Stimulated activated naive B cell treated with anti-CD40 and anti-IgM and Interleukin-4, amounts not matched to agents 10 μg/mL and 1 μg/mL and 100 μg/mL, for 72 hours (primary cell): ENCODE measurements around the gene FOLR2.

Source experiments
- ATAC-seq, 2 donors: fragments of 150-1000 bp; cut with Tn5 transposase; replicated peaks; 2 replicates each; pipeline ENCODE4 v1.10.0; 2021; ENCODE audit warnings: moderate library complexity in 1 of 2
- DNase-seq: peaks from one replicate; pipeline ENCODE4 v3.0.0; 2021
- H3K27ac Mint-ChIP-seq: one replicate; pipeline ENCODE4 v1.8.0; 2022; ENCODE audit warnings: mild to moderate bottlenecking, mixed read lengths
- H3K27me3 Mint-ChIP-seq, 2 donors: one replicate each; pipeline ENCODE4 v1.8.0; 2022; ENCODE audit warnings: mixed read lengths in 2 of 2
- H3K36me3 Mint-ChIP-seq, 2 donors: one replicate each; pipeline ENCODE4 v1.8.0; 2022; ENCODE audit warnings: mixed read lengths in 2 of 2, mild to moderate bottlenecking in 1 of 2
- H3K4me1 Mint-ChIP-seq, 2 donors: one replicate each; pipeline ENCODE4 v1.8.0; 2022; ENCODE audit warnings: mixed read lengths in 2 of 2, mild to moderate bottlenecking in 1 of 2
- H3K4me3 Mint-ChIP-seq, 2 donors: one replicate each; pipeline ENCODE4 v1.8.0; 2022; ENCODE audit warnings: mild to moderate bottlenecking in 2 of 2, mixed read lengths in 2 of 2, moderate library complexity in 1 of 2
- H3K9me3 Mint-ChIP-seq, 2 donors: one replicate each; pipeline ENCODE4 v1.8.0; 2022; ENCODE audit warnings: mixed read lengths in 2 of 2, mild to moderate bottlenecking in 1 of 2

FOLR2 gene

GRCh38 chr11:72238492-72239312 lies 22.1 kb downstream of the FOLR2 start:
- DNase-seq = no peak
- peaks cover 31 to 33% of the 10 kb centered on the region in 2 donors for H3K36me3 Mint-ChIP-seq
- no peak overlapping the region for H3K27ac Mint-ChIP-seq
- ATAC-seq = no peak
- peaks cover 30 to 53% of the 10 kb centered on the region in 2 donors for H3K4me1 Mint-ChIP-seq
- H3K27me3 Mint-ChIP-seq = peaks cover 41 to 45% of the 10 kb centered on the region in 2 donors
- no peaks in the 10 kb centered on the region for H3K9me3 Mint-ChIP-seq
- peak overlapping the region in 1 of 2 donors; percentile 8 for H3K4me3 Mint-ChIP-seq

GRCh38 chr11:72239313-72239848 lies 22.8 kb downstream of the FOLR2 start:
- Mint-ChIP-seq H3K27ac (no peak overlapping the region), H3K36me3 (peaks cover 26 to 27% of the 10 kb centered on the region in 2 donors), H3K9me3 (no peaks in the 10 kb centered on the region), H3K27me3 (peaks cover 42 to 45% of the 10 kb centered on the region in 2 donors), H3K4me1 (peaks cover 24 to 46% of the 10 kb centered on the region in 2 donors), H3K4me3 (peak overlapping the region; percentile 81 to 83)
- DNase-seq (no peak), ATAC-seq (peak; percentile 25 to 46)

- H3K27me3 Mint-ChIP-seq = peaks cover 45 to 48% of the 10 kb centered on the region in 2 donors
- ATAC-seq (peak; percentile 23 to 35), DNase-seq (no peak)
- no peaks in the 10 kb centered on the region for H3K9me3 Mint-ChIP-seq
- H3K4me1 Mint-ChIP-seq = peaks cover 23 to 40% of the 10 kb centered on the region in 2 donors
- peaks cover 21% of the 10 kb centered on the region in 2 donors for H3K36me3 Mint-ChIP-seq
- peak overlapping the region; percentile 83 to 86 for H3K4me3 Mint-ChIP-seq
- H3K27ac Mint-ChIP-seq = peak overlapping the region; percentile 92
Observed at GRCh38 chr11:72239849-72240460, 23.4 kb downstream of the FOLR2 start.

DNA sequence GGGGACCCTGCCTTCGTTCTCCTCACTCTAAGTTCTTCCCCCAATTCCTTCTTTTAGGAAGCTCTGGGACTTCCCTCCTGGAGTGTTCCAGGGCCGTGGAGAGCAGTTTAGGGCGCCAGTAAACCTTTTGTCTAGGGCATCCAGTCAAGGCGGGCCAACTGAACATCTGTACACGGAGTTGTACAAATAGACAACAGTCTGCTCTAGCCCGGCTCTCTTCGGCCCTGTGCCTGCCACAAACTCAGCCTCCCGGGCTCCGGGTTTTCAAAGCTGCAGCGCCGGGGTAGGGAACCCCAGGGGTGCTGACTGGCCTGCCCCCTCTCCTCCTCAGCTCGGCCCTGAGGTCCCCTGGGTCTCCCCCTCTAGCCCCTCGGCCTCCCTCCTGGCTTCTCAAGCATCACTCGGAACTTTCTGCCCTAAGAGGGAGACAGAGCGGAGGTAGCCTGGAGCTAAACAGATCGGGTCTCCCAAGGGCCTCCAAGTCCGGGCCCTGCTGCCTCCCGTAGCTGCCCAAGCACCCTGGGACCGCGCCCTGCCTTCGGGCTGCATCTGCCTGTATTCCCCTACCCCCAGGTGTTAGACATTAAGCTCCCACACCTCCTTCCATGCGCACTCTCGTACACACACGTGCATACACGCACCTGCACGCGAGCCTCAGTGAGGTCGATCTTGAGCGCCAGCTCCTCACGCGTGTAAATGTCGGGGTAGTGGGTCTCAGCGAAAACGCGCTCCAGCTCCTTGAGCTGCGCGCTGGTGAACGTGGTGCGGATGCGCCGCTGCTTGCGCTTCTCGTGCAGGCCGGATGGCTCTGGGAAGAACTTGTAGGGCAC lies 24.1 kb downstream of the FOLR2 start:
- no peak for DNase-seq
- Mint-ChIP-seq H3K4me1 (peaks cover 22 to 34% of the 10 kb centered on the region in 2 donors), H3K27me3 (peaks cover 45 to 48% of the 10 kb centered on the region in 2 donors), H3K36me3 (peaks cover 17 to 21% of the 10 kb centered on the region in 2 donors), H3K9me3 (no peaks in the 10 kb centered on the region), H3K27ac (peak overlapping the region; percentile 92), H3K4me3 (peak overlapping the region; percentile 80 to 86)
- ATAC-seq = peak; percentile 44 to 47

GRCh38 chr11:72241291-72241781 lies 24.7 kb downstream of the FOLR2 start:
- H3K27ac Mint-ChIP-seq = no peak overlapping the region
- H3K36me3 Mint-ChIP-seq = peaks cover 17% of the 10 kb centered on the region in 2 donors
- DNase-seq = no peak
- no peak for ATAC-seq
- H3K9me3 Mint-ChIP-seq = no peaks in the 10 kb centered on the region
- peaks cover 45 to 48% of the 10 kb centered on the region in 2 donors for H3K27me3 Mint-ChIP-seq
- no peak overlapping the region for H3K4me3 Mint-ChIP-seq
- H3K4me1 Mint-ChIP-seq = peaks cover 22 to 34% of the 10 kb centered on the region in 2 donors

- no peak overlapping the region for H3K27ac Mint-ChIP-seq
- ATAC-seq (no peak), DNase-seq (no peak)
- peaks cover 13 to 14% of the 10 kb centered on the region in 2 donors for H3K36me3 Mint-ChIP-seq
- no peak overlapping the region for H3K4me3 Mint-ChIP-seq
- H3K27me3 Mint-ChIP-seq = peaks cover 45 to 48% of the 10 kb centered on the region in 2 donors
- peaks cover 21 to 34% of the 10 kb centered on the region in 2 donors for H3K4me1 Mint-ChIP-seq
- no peaks in the 10 kb centered on the region for H3K9me3 Mint-ChIP-seq
Observed at GRCh38 chr11:72242141-72242540, 25.5 kb downstream of the FOLR2 start.

DNA sequence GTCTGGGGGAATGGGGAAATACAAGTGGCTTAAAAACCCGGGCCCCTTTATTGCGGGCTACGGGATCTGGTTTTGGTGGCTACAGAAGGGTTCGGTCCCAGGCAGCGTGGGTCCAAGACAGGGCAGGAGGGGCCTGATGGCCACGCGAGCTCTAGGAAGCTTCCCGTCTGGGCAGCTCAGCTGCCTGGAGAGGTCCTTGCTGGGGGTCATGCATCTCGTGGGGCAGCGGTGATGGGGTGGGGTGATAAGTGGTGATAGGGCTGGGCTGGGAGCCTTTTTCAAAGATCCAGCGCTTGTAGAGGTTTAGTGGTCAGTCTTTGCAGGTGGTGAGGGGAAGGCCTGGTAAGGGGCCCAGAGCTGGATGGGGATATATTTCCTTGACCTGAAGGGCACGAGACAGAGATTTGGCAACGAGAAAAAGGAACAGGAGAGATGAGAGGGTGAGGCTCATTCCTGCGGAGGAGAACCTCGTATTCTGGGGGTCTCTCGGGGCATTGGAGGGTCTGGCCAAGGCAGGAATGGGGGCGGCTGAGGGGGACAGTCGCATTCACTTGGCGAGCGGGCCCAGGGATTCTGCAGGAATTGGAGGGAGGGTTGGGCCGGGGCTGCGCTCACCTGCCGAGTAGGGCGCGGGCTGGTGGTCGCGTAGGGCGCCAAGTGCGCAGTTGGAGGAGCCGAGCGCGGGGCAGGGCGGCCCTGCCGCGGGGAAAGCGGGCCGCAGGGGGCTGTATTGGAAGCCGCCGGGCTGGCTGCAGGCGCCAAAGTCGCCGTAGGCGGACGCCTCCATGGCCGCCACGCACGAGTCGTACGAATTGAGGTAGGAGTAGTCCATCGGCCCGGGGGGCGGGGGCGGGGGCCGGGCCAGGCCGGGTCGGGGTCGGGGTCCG lies 26.8 kb downstream of the FOLR2 start:
- ATAC-seq = no peak
- no peak for DNase-seq
- H3K36me3 Mint-ChIP-seq = peaks cover 4 to 8% of the 10 kb centered on the region in 2 donors
- H3K27ac Mint-ChIP-seq = no peak overlapping the region
- peaks cover 45 to 48% of the 10 kb centered on the region in 2 donors for H3K27me3 Mint-ChIP-seq
- H3K4me1 Mint-ChIP-seq = peaks cover 21 to 34% of the 10 kb centered on the region in 2 donors
- peak overlapping the region; percentile 52 to 57 for H3K4me3 Mint-ChIP-seq
- no peaks in the 10 kb centered on the region for H3K9me3 Mint-ChIP-seq

GRCh38 chr11:72244060-72244360 lies 27.4 kb downstream of the FOLR2 start, which contains the start of gene PHOX2A:
Gene PHOX2A, minus strand, starts transcription at chr11:72244176. Its CDS starts 172 bp downstream, at chr11:72244004.
- no peak for ATAC-seq
- Mint-ChIP-seq H3K9me3 (no peaks in the 10 kb centered on the region), H3K4me3 (peak within 1 kb of the TSS; percentile 52 to 57), H3K36me3 (peaks cover 0 to 8% of the 10 kb centered on the region in 2 donors), H3K27ac (no peak within 1 kb of the TSS), H3K4me1 (peaks cover 20 to 31% of the 10 kb centered on the region in 2 donors), H3K27me3 (peaks cover 42 to 46% of the 10 kb centered on the region in 2 donors)
- no peak for DNase-seq

GRCh38 chr11:72244361-72245262 lies 28.0 kb downstream of the FOLR2 start:
- no peak for DNase-seq
- Mint-ChIP-seq H3K27ac (no peak overlapping the region), H3K4me3 (peak overlapping the region; percentile 7 to 9)

GRCh38 chr11:72245263-72245816 lies 28.7 kb downstream of the FOLR2 start:
- no peak overlapping the region for H3K27ac Mint-ChIP-seq
- no peaks in the 10 kb centered on the region for H3K9me3 Mint-ChIP-seq
- ATAC-seq (no peak), DNase-seq (no peak)
- peaks cover 38 to 40% of the 10 kb centered on the region in 2 donors for H3K27me3 Mint-ChIP-seq
- peaks cover 15 to 22% of the 10 kb centered on the region in 2 donors for H3K4me1 Mint-ChIP-seq
- H3K36me3 Mint-ChIP-seq = peaks cover 0 to 6% of the 10 kb centered on the region in 2 donors
- H3K4me3 Mint-ChIP-seq = no peak overlapping the region

More at GRCh38 chr11:72244361-72245262, 28.0 kb downstream of the FOLR2 start:
- no peaks in the 10 kb centered on the region for H3K9me3 Mint-ChIP-seq
- peaks cover 0 to 8% of the 10 kb centered on the region in 2 donors for H3K36me3 Mint-ChIP-seq
- no peak for ATAC-seq
- H3K27me3 Mint-ChIP-seq = peaks cover 39 to 40% of the 10 kb centered on the region in 2 donors
- peaks cover 17 to 25% of the 10 kb centered on the region in 2 donors for H3K4me1 Mint-ChIP-seq

DNA sequence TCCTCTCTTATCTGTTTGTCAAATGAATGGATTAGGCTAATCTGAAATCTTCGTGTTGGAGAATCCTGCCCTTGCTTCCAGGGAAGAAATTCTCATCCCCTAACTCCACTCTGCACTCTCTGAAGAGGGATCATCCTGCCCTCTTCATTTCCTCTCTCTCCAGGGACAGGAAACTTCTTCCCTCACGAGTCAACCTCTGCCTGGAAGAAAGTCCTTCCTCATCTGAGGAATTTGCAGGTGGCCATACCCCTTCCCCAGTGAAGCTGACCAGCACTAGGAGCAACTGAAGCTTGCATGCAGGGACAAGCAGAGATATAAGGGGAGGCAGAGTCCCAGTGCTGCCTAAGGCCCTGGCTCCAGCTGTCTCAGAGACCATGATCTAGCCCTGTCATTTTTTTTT lies 31.0 kb downstream of the FOLR2 start:
- peaks cover 0 to 4% of the 10 kb centered on the region in 2 donors for H3K36me3 Mint-ChIP-seq
- H3K27me3 Mint-ChIP-seq = peaks cover 22 to 33% of the 10 kb centered on the region in 2 donors
- ATAC-seq = no peak
- no peak overlapping the region for H3K4me3 Mint-ChIP-seq
- DNase-seq = no peak
- no peak overlapping the region for H3K27ac Mint-ChIP-seq
- H3K9me3 Mint-ChIP-seq = no peaks in the 10 kb centered on the region
- peaks cover 9 to 14% of the 10 kb centered on the region in 2 donors for H3K4me1 Mint-ChIP-seq

GRCh38 chr11:72249961-72250360 lies 33.4 kb downstream of the FOLR2 start:
- Mint-ChIP-seq H3K36me3 (no peaks in the 10 kb centered on the region), H3K9me3 (peaks cover 4 to 5% of the 10 kb centered on the region in 2 donors), H3K27me3 (peaks cover 12 to 39% of the 10 kb centered on the region in 2 donors), H3K27ac (no peak overlapping the region), H3K4me3 (no peak overlapping the region), H3K4me1 (peaks cover 6 to 16% of the 10 kb centered on the region in 2 donors)
- DNase-seq = no peak
- ATAC-seq = no peak
